Measurements from ENCODE around the gene ADRB2.
A peak's percentile ranks its signal among the peaks of the same experiment; 100 is the strongest.
"Not testable (repeated sequence)": the region's sequence is repeated elsewhere in the genome, so short reads cannot be mapped to it uniquely, and the experiment has no call there.

ADRB2 gene

GRCh38 chr5:148875205-148875875 lies 48.9 kb downstream of the ADRB2 start:
- no peak overlapping the region for H3K4me3 ChIP-seq
- peak overlapping the region in 1 of 21 experiments; percentile 17 for H3K27ac ChIP-seq

GRCh38 chr5:148877436-148877835 lies 51.0 kb downstream of the ADRB2 start:
- not testable (repeated sequence) for H3K4me3 ChIP-seq, H3K27ac ChIP-seq
